ENCODE measurements around the gene HIP1. TPM values are rescaled to one million over a fixed set of nuclear protein-coding genes. Genes with fewer than 3 reads are reported as not detected.

Gene HIP1
- total and polyA plus RNA-seq, 2 of the 13 experiments (the other 11 are each of a cell fraction or from before 2014, with no cell fraction given): 4.5 to 6.2 TPM

DNA sequence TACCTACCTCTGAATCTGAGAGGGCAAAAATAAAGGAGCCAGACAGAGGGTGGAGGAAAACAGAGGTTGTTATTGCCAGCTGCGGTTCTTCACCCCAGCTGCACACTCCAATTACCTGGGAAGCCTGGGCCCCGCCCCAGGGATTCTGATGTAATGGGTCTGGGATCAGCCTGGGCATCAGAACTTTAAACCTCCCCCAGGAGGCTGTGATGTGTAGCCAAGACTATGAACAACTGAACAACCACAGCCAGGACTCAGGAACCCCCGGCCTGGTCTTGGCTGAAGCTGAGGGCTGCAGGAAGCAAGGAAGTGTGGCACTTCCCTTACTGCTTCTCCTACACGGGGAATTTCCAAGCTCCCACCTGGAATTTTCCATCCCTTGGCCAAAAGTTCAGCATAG is 89.3 kb downstream of the HIP1 start (continued):
- no peak for TF ChIP-seq RAD51 (IDR thresholded peaks at IDR 0.05; ENCODE audit: borderline replicate concordance)
- no peak for TF ChIP-seq ZNF431 (CRISPR knock-in tag; IDR thresholded peaks at IDR 0.05; ENCODE audit: borderline replicate concordance, low read depth)
- TF ChIP-seq YEATS4 (CRISPR knock-in tag; IDR thresholded peaks at IDR 0.05; ENCODE audit: borderline replicate concordance): 0 out of 2 replicates have a peak, but pooled peaks have one; percentile 8
- TF ChIP-seq ZNF3 (CRISPR knock-in tag; IDR thresholded peaks at IDR 0.05): no peak
- TF ChIP-seq, protein P1, sequence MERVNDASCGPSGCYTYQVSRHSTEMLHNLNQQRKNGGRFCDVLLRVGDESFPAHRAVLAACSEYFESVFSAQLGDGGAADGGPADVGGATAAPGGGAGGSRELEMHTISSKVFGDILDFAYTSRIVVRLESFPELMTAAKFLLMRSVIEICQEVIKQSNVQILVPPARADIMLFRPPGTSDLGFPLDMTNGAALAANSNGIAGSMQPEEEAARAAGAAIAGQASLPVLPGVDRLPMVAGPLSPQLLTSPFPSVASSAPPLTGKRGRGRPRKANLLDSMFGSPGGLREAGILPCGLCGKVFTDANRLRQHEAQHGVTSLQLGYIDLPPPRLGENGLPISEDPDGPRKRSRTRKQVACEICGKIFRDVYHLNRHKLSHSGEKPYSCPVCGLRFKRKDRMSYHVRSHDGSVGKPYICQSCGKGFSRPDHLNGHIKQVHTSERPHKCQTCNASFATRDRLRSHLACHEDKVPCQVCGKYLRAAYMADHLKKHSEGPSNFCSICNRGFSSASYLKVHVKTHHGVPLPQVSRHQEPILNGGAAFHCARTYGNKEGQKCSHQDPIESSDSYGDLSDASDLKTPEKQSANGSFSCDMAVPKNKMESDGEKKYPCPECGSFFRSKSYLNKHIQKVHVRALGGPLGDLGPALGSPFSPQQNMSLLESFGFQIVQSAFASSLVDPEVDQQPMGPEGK (CRISPR knock-in tag; IDR thresholded peaks at IDR 0.05): peak; percentile 28; the same call in 1 of the 2 replicates
- no peak for TF ChIP-seq FOXA3 (CRISPR knock-in tag; IDR thresholded peaks at IDR 0.05)
- TF ChIP-seq KDM5B (CRISPR knock-in tag; IDR thresholded peaks at IDR 0.05; ENCODE audit: borderline replicate concordance): no peak

DNA sequence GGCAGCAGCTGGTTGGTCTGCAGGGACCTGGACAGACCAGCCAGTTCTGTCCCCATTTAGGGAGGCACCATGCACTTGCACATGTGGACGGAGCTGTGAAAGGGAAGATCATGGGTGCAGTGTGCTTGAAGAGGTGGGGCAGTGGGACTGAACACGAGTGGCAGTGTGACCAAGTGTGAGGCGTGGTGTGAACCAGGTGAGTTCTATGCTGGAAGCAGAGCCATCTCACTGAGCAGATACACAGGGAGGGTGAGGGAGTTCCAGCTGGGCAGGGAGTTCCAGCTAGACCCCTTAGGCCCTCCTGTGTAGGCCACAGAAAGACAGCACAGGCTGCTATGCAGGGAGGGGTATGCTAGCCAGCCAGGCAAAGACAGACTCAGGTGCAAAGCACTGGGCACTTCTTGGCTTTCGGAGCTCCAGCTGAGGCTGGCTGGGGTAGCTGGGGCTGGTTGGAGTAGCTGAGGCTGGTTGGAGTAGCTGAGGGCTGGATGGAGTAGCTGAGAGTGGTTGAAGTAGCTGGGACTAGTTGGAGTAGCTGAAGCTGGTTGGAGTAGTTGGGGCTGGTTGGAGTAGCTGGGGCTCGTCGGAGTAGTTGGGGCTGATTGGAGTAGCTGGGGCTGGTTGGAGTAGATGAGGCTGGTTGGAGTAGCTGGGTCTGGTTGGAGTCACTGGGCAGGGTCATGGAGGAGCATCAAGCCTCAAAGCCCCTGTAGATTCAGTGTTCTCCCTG is 90.9 kb downstream of the HIP1 start:
- no peak overlapping the region for H3K4me2 ChIP-seq (ENCODE audit: low read depth, low read length)
- no peaks in the 10 kb centered on the region for H3K27me3 ChIP-seq (ENCODE audit: control insufficient read depth in 1 of 2, insufficient read depth in 2 of 2, low read length in 2 of 2)
- no TSS peak for BruUV-seq (replicated peaks)
- no peaks in the 10 kb centered on the region for H3K36me3 ChIP-seq (replicated peaks in 1 of 2; ENCODE audit: control insufficient read depth in 1 of 2, insufficient read depth in 2 of 2, low read length in 2 of 2)
- no peak for FAIRE-seq
- intact Hi-C loops (cut with micrococcal nuclease; ENCODE audit: unreplicated experiment) (loop anchor here (10.0 kb wide), 1 partner anchor 107 kb away; no protein-coding TSS in a partner anchor), in situ Hi-C loops (cut with HindIII; ENCODE audit: extremely low pct_ligation_motif_present, low pct_unique_long_range_greater_than_20kb) (no loop called here)
- TF ChIP-seq, protein P2, sequence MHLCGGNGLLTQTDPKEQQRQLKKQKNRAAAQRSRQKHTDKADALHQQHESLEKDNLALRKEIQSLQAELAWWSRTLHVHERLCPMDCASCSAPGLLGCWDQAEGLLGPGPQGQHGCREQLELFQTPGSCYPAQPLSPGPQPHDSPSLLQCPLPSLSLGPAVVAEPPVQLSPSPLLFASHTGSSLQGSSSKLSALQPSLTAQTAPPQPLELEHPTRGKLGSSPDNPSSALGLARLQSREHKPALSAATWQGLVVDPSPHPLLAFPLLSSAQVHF (CRISPR knock-in tag; IDR thresholded peaks at IDR 0.05): no peak
- TF ChIP-seq, protein P3, sequence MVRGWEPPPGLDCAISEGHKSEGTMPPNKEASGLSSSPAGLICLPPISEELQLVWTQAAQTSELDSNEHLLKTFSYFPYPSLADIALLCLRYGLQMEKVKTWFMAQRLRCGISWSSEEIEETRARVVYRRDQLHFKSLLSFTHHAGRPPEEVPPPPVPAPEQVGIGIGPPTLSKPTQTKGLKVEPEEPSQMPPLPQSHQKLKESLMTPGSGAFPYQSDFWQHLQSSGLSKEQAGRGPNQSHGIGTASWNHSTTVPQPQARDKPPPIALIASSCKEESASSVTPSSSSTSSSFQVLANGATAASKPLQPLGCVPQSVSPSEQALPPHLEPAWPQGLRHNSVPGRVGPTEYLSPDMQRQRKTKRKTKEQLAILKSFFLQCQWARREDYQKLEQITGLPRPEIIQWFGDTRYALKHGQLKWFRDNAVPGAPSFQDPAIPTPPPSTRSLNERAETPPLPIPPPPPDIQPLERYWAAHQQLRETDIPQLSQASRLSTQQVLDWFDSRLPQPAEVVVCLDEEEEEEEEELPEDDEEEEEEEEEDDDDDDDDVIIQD (CRISPR knock-in tag; IDR thresholded peaks at IDR 0.05; ENCODE audit: low read depth): no peak
- no peak overlapping the region for H2AFZ ChIP-seq (ENCODE audit: low read length)
- H4K20me1 ChIP-seq (ENCODE audit: insufficient read depth, low read length): no peaks in the 10 kb centered on the region
- H3K4me1 ChIP-seq (ENCODE audit: insufficient read depth, low read length): peaks cover 28% of the 10 kb centered on the region
- ATAC-seq: no peak
- H3K4me3 ChIP-seq (replicated peaks in 1 of 3; ENCODE audit: insufficient read depth in 1 of 3, low read depth in 2 of 3, low read length in 3 of 3): no peak overlapping the region
- H3K9me3 ChIP-seq (ENCODE audit: low read length): peaks cover 5% of the 10 kb centered on the region
- no peak for DNase-seq (ENCODE audit: low spot score)
- CTCF ChIA-PET (ENCODE audit: low intra/inter-chr PET ratio, low total read pairs): interaction anchor here (0.6 kb wide), 1 partner anchor 119 kb away, joined by 3 read pairs; no protein-coding TSS in a partner anchor
- H3K9ac ChIP-seq (ENCODE audit: insufficient read depth, low read depth, low read length): no peak overlapping the region
- no peak overlapping the region for H3K27ac ChIP-seq (ENCODE audit: extremely low read length, insufficient read depth, low read length)
- WGBS (ENCODE audit: low lambda C conversion rate): 83% methylated on average over 6 of the region's 6 CpGs
- no peaks in the 10 kb centered on the region for H3K79me2 ChIP-seq (ENCODE audit: insufficient read depth, low read length)
- POLR2A ChIA-PET: no interaction called here

Data from HepG2 (cell line).